Stimulated activated CD4-positive, alpha-beta T cell treated with anti-CD3 and anti-CD28 coated beads, Interleukin-12 subunit alpha, Interleukin-12 subunit beta, amount 100 ng/mL, for 4 hours (primary cell): ENCODE measurements around the gene FBN2.

Experiments
- DNase-seq: peaks from one replicate; pipeline ENCODE4 v3.0.0-alpha.2; 2020

The FBN2 gene

DNA sequence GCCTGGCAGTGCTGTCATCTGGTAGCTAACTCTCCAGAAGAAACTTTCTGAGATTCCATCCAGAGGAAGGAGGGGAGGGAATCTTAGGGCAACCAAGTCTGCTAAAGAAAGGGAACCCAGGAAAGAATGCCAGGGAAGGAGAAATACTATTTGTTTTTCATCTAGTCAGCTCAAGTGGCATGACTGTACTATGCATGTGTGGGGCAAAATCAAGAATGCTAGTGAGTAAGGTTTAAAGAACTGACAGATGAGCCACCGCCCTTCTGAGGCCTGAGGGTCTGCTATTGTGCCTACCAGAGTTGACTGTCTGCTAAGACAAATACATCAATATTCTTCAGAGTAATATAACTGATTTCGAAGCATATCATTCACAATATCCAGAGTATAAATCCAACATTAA is 250.3 kb downstream of the FBN2 start:
- DNase-seq, result no peak

DNA sequence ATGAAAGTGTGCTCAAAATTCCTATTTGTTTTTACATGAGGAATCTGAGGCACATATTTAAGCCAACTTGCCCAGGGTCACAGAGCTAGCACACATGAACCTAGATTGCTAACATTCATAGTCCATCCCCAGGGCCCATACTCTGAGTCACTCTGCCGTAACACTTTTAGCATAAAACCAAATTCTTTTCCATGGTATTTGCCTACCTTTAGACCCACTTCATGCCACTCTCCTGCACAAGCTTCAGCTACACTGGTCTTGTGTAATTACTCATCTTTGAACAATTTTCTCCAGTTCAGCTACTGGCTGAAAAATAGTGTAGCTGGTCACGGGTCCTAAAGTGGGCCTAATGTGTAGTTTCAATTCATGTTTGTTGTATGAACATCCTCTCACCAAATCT is 253.8 kb downstream of the FBN2 start:
- DNase-seq, result no peak

DNA sequence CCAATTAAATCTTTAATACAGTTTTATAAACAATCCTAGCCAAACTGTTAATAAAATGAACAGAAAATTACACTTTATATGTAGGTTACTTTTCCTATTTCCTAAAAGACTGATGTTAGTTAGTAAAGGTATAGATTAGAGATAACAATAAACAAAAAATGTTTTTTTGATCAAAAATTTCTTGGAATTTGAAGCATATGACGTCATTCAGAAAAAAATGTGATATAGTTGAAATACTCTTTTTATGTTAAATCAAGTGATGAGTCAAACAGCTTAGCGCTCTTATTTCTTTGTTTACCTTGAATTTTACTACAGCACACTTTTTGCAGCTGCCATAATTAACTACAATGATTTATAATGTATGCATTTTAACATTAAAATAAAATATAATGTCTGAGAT is 258.7 kb downstream of the FBN2 start:
- no peak for DNase-seq

DNA sequence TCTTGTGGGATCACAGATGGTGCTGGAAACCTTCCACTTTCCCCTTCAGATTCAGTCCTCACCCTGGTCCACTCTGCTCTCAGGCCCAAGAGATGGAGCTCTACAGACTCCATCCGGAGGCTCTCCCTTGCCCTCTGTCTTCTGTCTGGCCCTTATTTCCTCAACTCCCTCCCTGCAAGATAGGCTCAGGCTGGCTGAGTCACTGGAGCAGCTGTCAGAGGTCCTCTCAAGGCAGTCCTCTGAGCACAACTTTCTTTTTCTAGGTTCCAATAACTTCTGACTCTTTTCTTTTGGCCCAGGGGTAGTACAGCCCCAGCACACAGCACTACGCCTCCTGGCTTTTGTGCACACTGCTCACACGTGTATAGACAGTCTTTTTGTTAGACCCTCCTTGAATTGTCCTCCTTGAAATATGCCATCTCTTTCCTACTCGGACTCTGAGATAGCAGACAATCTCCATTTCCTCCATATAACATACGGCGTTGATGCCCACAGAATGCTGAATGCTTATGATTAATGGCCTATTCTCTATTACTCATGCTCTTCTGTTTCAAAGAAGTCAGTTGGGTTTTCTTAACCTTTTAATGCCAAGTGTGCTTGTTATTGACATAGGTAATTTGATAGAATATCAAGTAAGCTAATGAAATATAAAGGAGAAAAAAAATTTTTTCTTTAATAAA is 261.4 kb downstream of the FBN2 start:
- no peak for DNase-seq

DNA sequence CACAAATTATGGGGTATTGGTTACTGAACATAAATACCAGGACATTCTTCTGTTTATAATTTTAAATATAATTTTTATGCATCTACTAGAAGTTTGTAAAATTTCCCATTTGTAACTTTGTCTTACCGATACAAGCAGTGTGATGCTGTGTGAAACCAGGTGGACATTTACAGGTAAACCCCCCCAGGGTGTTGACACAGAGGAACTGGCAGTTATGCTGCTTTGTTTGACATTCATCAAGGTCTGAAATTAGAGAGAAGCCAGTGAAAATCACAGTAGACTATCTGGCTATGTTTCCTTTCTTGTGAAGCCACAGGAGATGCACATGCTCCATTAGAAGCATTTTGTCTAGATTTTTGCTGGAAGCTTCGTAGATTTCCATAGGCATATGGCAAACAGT is 263.6 kb downstream of the FBN2 start:
- DNase-seq, result no peak

DNA sequence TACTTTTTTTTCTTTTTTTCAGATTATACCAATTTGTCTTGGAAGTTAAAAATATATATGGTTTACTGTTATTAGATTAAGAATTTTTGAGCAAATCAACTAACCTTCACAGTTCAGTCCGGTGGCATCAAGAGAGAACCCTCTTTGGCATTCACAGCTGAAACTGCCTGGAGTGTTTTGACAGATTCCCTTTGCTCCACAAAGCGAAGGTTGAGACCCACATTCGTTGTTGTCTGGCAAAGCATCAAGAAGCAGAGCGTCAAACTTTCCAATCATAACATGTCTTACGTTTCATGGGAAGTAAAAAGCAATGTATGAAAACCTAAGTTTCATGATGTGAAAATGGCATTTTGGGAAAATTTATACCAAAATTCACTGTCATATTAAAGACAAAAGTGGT is 264.3 kb downstream of the FBN2 start:
- no peak for DNase-seq

DNA sequence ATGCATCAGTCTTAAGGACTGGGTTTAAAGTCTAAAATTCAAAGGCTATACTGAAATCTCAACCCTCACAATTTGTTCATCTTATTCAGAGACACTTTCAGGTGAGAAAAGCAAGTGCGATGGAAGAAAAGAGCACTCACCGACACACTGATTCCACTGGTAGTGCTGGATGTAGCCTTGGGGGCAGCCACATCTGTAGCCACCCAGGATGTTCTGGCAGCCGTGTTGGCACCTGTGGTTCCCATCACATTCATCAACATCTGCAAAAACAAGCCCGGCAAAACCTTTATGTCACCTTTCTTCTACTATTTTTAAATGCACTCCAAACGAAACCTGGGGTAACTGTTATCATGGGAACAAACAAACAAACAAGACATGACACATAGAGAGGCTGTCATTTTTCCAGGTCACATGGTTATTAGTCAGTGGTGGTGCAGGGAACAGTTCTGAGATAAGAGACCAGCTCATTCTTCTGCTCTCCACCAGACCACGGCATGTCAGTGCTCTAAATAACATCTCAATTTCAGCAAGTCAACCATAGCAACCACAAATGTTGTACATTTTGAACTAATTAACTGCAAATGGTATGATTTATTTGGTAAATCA is 266.1 kb downstream of the FBN2 start:
- DNase-seq, result no peak

DNA sequence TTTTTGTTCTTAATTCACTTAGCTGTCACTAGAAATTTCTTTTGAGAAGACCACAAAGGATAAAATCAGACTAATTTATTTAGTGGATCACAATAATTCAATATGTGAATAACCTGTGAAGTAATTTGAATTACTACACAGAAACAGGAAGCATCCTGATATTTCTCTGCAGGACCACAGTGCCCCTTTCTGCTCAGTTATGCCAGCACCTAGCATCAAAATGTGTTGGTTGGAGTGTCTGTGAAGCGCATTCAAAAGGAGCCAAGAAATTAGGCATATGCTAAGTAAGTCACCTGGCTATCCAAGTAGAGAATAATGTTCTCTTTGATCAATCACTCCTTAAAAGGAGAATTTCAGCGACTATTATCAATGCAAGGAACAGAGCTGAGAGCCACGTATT is 267.0 kb downstream of the FBN2 start:
- no peak for DNase-seq

DNA sequence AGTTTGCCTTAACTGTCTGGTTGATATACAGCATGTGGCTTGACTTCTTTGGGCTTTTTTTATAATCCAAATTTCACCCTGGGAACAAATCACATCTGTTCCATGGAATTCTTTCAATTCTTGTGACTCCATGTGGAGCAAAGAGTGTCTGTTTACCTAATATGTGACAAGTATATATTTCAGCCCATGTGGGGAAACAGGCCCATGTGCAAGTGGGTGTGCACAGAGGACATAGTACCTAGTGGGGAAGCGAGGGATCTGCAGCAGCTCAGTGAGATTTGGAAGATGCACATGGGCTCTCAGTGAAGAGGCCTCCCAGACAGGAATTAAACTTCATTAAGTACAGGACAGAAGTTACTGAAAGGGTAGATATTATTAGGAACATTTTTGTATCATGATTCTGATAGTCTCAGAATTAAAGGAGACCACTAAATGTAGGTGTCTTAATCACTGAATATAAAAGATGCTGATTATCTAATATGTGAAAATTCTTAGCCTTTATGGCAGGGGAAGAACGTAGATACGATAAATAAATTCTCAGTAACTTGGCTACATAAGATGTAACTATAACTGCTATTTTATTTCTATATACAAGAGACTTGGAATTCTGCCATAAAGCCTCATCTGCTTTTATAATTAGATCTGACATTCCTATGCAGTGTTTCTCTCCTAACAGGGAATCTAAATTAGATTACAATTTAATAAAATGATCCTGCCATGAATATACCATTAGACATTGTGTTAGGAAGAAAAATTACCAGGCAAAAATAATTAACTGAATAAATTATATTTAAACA is 273.3 kb downstream of the FBN2 start:
- no peak for DNase-seq

DNA sequence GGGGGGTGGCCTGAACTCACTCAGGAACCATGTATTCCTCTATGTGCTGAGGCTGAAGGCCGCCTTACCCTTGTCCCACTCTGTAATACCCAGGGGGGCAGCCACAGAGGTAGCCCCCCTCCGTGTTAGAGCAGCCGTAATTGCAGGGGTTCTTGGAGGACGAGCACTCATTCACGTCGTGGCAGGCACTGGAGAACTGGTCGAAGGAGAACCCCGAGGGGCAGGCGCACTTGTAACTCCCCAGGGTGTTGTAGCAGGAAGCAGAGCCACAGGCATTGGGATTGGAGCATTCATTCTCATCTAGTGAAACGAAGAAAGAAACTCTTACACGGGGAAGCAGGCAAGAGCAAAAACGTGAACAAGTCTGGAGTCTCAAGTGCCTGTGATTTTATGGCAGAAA is 274.7 kb downstream of the FBN2 start:
- DNase-seq, result no peak

DNA sequence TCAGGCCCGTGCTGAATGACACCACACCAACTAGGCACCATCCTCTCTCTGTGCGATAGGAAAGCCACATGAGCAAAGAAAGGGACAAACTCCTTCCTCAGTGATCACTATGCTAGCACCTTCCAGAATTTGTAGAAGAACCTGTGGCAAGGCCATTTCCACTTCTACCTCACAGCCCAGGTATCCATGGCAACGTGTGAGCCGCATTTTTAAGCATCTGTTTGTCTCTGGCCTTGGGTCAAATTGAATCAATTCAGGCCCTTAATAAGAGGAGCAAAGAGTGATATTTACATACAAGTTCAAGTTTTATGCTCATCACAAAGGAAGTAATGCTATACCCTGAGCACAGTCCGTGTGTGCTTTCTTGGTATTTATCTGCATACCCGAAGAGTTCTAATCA is 275.1 kb downstream of the FBN2 start:
- DNase-seq, result no peak

DNA sequence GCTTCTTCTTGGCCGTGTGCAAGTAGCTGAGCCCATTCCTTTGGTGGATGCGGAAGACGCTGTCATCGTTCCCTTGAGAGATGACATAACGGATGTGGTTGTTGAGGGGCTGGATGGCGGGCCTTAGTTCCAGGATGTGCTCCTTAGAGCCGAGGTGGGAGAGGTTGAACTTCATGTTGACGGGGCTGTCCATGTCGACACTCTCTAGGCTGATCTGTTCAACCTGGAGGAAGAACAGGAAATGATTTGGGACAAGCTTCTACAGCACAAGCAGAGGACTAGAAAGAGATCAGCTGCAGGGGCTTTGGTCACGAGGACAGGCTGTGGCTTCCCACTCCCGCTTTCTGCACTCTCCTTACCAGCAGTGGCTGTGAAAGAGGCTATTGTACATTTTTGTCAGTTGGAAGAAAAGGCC is 278.4 kb downstream of the FBN2 start:
- no peak for DNase-seq

DNA sequence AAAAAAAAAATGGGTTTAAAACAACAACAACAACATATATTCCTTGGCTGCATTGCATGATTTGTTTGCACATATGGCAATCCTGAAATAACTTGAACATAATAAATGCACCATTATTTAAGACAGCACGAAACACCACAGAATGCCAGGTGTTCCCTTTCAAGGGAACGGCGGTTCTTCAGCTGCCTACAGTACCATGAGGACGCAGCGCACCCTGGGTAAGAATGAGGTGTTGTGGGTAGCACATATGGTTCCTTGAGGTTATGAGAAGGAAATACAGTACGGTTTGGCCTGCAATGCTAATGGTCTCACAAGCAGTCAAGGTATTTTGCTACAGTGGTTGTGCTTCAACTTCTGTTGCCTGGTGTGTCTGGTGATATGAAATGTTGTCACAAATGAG is 279.7 kb downstream of the FBN2 start:
- DNase-seq, result no peak

DNA sequence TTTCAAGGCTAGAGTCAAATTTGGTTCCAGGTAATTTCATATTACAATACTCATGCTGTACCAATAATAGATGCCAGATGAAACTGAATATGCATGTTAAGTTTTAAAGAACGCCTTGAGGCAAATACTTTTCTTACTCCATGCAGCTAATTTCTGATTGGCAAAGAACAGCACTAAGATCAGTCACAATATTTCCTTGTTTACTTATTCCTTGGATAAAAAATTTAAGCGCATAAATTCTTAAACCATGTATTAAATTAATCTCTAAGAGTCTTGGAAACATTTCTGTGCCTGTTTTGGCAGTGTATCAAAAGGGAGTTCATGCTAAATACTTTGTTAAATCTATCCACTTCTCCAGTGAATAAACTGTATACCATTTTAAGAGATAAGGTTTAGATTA is 281.0 kb downstream of the FBN2 start:
- DNase-seq, result no peak

DNA sequence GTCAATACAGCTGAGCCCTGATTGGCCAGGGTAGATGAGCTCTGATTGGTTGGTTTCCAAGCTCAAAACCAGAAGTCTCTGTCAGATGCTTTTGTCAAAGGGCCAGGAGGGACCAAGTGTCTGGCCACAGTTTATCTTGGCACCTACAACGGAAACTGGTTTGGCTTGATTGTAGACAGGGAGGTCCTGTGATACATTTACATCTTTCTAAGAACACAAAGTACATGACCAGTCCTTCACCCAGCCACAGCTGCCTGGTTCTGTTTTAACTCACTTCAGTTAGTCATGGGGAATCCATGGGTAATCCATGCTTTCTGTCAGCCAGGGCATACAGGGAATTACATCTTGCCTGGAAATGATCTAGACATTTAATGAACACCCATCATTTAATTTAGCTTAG is 283.3 kb downstream of the FBN2 start:
- DNase-seq, result no peak

DNA sequence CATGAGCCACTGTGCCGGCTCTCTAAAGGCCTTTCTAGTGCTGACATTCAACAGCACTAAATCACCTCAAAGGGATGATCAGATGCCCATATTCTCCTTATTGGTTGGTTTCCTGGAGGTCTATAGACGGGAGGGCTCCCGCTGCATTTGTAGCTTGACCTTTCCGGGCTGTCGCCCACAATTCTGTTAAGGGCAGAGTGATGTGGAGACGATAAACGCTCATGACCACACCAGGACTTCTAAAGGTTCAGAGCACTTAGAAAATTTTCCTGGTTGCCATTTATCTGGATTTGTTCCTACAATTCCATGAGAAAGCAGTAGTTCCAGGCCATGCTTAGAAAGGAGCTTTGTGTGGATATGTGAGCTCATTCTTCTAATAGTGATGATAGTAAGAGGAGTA is 284.2 kb downstream of the FBN2 start:
- DNase-seq, result no peak

DNA sequence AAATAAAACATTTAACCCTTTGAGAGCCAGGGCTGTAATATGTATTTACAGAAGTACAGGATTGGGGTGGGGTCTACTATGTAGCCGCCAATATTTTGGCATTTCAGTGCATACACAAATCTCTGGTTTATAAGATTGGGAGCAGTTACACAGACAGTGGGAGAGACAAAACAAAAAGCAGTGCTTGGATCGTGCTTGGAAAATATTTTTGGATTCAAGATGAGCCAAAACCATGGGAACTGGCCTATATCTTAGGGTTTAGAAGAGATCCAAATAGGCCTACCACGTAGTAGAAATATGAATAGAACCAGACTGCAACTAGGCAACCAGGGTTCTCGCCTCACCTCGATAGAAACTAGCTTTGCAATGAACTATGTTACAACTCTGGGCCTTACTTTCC is 284.9 kb downstream of the FBN2 start:
- no peak for DNase-seq

DNA sequence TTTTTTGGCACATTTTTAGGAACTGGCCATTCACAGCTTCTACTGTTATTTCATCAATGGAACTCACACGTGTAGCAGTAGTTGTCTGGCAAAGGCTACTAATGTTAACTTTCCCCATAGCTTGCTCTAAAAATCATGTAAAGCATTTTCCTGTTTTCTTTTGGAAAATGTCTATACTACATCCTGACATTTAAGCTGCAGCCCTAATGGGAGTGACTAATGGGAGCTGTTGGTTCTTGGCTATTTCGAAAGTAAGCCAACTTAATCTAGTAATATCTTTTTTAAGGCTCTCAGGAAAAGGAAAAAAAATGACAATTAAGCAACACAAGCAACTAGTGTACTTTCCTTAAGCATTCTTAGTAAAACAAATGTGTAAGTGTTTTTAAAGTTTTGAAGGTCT is 285.3 kb downstream of the FBN2 start:
- no peak for DNase-seq

DNA sequence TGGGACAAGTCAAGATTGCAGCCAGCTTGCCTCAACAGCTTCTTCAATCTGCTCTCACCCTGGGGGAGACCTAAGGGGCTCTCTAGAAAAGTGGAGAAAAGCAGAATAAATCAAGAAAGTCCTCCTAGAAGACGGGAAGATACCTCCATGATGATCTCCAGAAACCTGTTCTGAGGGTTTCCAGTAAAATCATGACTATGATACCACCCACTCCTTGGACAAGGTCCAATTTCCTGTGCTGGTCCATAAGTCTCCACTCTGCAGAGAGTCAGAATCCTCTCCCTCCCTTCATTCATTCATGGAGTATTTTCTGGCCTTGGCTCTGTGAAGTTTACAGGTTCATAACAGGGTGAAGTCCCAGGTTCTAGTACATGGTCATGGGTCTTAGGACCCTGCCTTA is 285.8 kb downstream of the FBN2 start:
- DNase-seq, result no peak

DNA sequence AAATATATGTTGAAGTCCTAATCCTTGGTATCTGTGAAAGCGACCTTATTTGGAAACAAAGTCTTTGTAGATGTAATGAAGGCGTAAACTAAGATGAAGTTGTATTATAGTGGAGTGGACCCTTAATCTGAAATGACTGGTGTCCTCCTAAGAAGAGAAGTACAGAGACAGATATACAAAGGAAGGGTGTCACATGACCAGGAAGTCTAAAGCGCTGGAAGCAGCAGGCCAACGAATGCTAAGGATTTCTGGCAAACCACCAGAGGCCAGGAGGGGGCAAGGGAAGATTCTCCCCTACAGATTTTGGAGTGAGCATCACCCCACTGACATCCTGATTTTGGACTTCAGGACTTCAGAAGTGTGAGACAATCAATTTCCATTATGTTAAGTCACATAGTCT is 292.1 kb downstream of the FBN2 start:
- DNase-seq, result no peak

DNA sequence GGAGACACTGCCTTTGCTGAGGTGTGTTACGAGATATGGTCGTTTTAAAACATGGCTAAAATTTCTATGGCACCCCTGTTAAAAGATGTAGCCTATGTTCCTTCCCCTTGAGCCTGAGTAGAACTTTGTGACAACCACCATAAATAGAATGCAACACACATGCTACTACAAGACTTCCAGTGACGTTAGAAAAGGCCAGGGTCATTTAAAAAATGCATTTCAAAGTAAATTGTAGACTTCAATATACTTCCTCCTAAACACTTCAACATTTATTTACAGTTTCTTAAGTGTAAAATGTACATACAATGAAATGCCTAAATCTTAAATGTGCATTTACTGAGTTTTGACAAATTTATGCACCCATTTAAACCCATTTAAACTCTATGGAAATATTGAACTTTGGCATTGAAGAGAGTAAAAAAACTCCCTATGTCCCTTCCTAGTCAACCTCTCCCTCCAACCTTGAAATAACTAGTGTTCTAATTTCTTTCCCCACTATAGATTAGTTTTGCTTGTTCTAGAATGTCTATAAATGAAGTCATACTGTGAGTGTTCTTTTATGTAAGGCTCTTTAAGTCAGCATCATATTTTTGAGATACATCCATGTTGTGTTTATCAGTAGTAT is 294.0 kb downstream of the FBN2 start:
- DNase-seq, result no peak

DNA sequence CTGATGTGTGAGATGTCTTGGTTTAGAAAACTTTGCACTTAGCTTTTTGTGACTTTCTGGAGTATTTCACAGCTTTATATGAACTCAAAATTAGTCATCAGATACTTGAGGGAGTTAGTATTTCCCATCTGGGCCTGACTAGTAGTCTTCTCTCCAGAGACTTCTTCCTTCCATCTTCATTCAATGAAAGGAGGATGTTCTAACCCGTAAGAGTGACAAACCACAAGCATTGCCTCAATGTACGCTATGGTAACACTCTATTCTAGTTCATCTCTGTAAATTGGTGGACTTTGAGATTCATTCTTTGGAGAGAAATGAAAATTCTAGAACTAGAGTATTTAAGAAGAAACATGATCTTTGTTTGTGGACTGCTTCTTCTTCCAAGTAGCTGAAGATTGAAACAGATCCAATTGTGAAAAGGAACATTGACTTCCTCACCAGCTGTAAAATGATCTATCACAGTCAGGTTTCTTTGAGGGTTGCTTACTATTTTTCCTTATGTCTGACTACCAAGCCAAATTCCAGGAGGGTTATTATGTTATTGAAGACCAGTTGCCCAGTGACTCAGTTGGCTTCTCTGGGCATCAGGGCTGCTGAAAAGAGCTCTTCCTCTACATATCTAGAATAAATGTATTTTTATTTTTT is 296.9 kb downstream of the FBN2 start:
- no peak for DNase-seq

DNA sequence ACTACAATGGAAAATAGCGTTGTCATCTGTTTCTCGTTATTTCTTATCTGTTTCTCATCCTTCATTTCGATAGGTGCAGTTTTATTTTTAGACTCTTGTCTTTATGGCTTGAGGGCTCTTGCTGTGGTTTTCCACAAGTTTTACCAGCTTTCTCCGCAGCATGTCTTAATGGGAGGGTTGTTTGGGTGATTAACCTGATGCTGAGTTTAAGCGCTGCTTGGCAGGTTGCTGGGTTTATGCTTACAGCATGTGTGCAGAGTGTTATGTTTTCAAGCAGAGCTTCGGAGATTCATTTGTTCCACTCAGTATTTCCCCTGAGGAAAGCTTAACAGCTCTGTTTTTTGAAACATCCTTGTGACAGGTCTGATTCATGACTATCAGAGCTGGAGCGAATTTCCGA is 300.5 kb downstream of the FBN2 start:
- DNase-seq, result no peak

DNA sequence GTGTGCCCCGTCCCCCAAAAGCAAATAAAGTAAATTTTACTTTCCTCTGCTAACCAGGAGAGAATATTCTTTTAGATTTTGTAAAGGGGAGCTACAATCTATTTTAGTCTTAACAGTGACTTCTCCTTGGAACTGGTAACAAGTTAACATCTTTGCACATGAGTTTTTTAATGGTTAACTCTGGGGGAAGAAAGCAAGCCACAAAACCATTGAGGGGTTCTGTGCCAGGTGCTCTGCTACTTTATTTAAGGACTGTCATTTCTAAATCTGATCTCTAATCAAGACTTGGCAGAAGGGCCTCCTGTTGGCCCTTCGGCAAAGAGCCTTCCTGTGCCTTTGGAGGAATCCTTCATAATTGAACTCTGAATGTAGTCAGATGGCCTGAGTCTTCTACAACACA is 301.0 kb downstream of the FBN2 start:
- DNase-seq, result no peak
